T1000 (cell line): ENCODE data around the gene ARSA.
"Not testable (repeated sequence)": the region's sequence is repeated elsewhere in the genome, so short reads cannot be mapped to it uniquely, and the experiment has no call there.

ENCODE experiments used
- DNase-seq: peaks from one replicate; lab custom pipeline; 2025; ENCODE audit warnings: mixed read lengths; lab: John Stamatoyannopoulos, UW

The ARSA gene

GRCh38 chr22:50627642-50628542, at the start of gene ARSA:
ARSA (minus strand) TSS chr22:50628152; CDS start chr22:50627779, 373 bp downstream.
- DNase-seq = peak; percentile 68

- no peak for DNase-seq
Observed at GRCh38 chr22:50676661-50677492, 48.9 kb upstream of the ARSA start.

- no peak for DNase-seq
Observed at GRCh38 chr22:50676180-50676636, 48.3 kb upstream of the ARSA start.

- no peak for DNase-seq
Observed at GRCh38 chr22:50675553-50676179, 47.7 kb upstream of the ARSA start.

- no peak for DNase-seq
Observed at GRCh38 chr22:50674606-50675552, 46.9 kb upstream of the ARSA start.

GRCh38 chr22:50674130-50674500, 46.2 kb upstream of the ARSA start:
- no peak for DNase-seq

GRCh38 chr22:50673231-50674129, 45.5 kb upstream of the ARSA start:
- no peak for DNase-seq

GRCh38 chr22:50672471-50673230, 44.7 kb upstream of the ARSA start, which contains the start of gene SHANK3:
SHANK3 (plus strand) TSS chr22:50672823.
- DNase-seq = no peak

- no peak for DNase-seq
Observed at GRCh38 chr22:50672041-50672440, 44.1 kb upstream of the ARSA start.

- no peak for DNase-seq
Observed at GRCh38 chr22:50671641-50672040, 43.7 kb upstream of the ARSA start.

GRCh38 chr22:50670914-50671538, 43.1 kb upstream of the ARSA start:
- DNase-seq = no peak

GRCh38 chr22:50670513-50670912, 42.6 kb upstream of the ARSA start:
- no peak for DNase-seq

- DNase-seq = no peak
Observed at GRCh38 chr22:50665738-50666137, 37.8 kb upstream of the ARSA start.

- no peak for DNase-seq
Observed at GRCh38 chr22:50665212-50665611, 37.3 kb upstream of the ARSA start.

- DNase-seq = no peak
Observed at GRCh38 chr22:50660306-50660705, 32.4 kb upstream of the ARSA start.

GRCh38 chr22:50659711-50660110, 31.8 kb upstream of the ARSA start:
- not testable (repeated sequence) for DNase-seq

- no peak for DNase-seq
Observed at GRCh38 chr22:50657925-50658324, 30.0 kb upstream of the ARSA start.

- DNase-seq = no peak
Observed at GRCh38 chr22:50656122-50657070, 28.4 kb upstream of the ARSA start.
